ENCODE results near the gene JAML. TPM values are rescaled to one million over a fixed set of nuclear protein-coding genes. Genes with fewer than 3 reads are reported as not detected.

JAML gene
- total RNA-seq, 1 donor from 2014 or later, result 1.5 TPM

GRCh38 chr11:118231461-118231860 lies 6.7 kb upstream of the JAML start:
- Mint-ChIP-seq H3K4me3 (no peak overlapping the region), H3K4me1 (peaks cover 34% of the 10 kb centered on the region), H3K27me3 (no peaks in the 10 kb centered on the region), H3K36me3 (ENCODE audit: low read depth) (peaks cover 36% of the 10 kb centered on the region), H3K27ac (no peak overlapping the region), H3K9me3 (no peaks in the 10 kb centered on the region)
- no peak for DNase-seq
- ChIA-PET POLR2A (no interaction called here), CTCF (no interaction called here)
- ATAC-seq (ENCODE audit: low read depth), result no peak
- intact Hi-C loops (cut with micrococcal nuclease), result no loop called here
- no peak for TF ChIP-seq CTCF (IDR thresholded peaks at IDR 0.05)

- Mint-ChIP-seq H3K9me3 (no peaks in the 10 kb centered on the region), H3K4me3 (no peak overlapping the region), H3K27me3 (no peaks in the 10 kb centered on the region), H3K27ac (no peak overlapping the region), H3K36me3 (ENCODE audit: low read depth) (peaks cover 26% of the 10 kb centered on the region), H3K4me1 (peaks cover 45% of the 10 kb centered on the region)
- DNase-seq (no peak), ATAC-seq (ENCODE audit: low read depth) (no peak)
- no peak for TF ChIP-seq CTCF (IDR thresholded peaks at IDR 0.05)
- intact Hi-C loops (cut with micrococcal nuclease), result no loop called here
- POLR2A ChIA-PET, result interaction anchor here (0.8 to 1.6 kb wide), 2 partner anchors 9 to 16 kb away, joined by 4 to 7 read pairs; no protein-coding TSS in a partner anchor
- CTCF ChIA-PET, result interaction anchor here (1.6 kb wide), 1 partner anchor 32 kb away, joined by 3 read pairs; no protein-coding TSS in a partner anchor
These were observed 5.3 kb upstream of the JAML start for GRCh38 chr11:118230088-118230487.

- intact Hi-C loops (cut with micrococcal nuclease), result loop anchor here (2.0 kb wide), 1 partner anchor 23 kb away; the partner anchor contains the start of gene MPZL3
- Mint-ChIP-seq H3K27me3 (no peaks in the 10 kb centered on the region), H3K36me3 (ENCODE audit: low read depth) (peaks cover 19% of the 10 kb centered on the region), H3K4me1 (peaks cover 52% of the 10 kb centered on the region), H3K27ac (peak overlapping the region; percentile 16), H3K4me3 (peak overlapping the region; percentile 15), H3K9me3 (no peaks in the 10 kb centered on the region)
- CTCF ChIA-PET, result interaction anchor here (1.6 kb wide), 1 partner anchor 31 kb away, joined by 3 read pairs; no protein-coding TSS in a partner anchor
- DNase-seq (no peak), ATAC-seq (ENCODE audit: low read depth) (no peak)
- TF ChIP-seq CTCF (IDR thresholded peaks at IDR 0.05), result no peak
- POLR2A ChIA-PET, result interaction anchor here (0.6 to 1.6 kb wide), 4 partner anchors 10 to 299 kb away, joined by 3 to 7 read pairs (median 5); no protein-coding TSS in a partner anchor
These were observed 4.5 kb upstream of the JAML start for GRCh38 chr11:118229274-118229847.

- TF ChIP-seq CTCF (IDR thresholded peaks at IDR 0.05), result no peak
- peak overlapping the region; percentile 63 for H3K4me3 Mint-ChIP-seq
- H3K4me1 Mint-ChIP-seq, result peaks cover 59% of the 10 kb centered on the region
- intact Hi-C loops (cut with micrococcal nuclease), result loop anchor here (1.0 to 2.0 kb wide), 3 partner anchors 13 to 25 kb away; partner anchors contain the start of gene MPZL3
- ATAC-seq (ENCODE audit: low read depth), result peak; percentile 73
- DNase-seq, result no peak
- no peaks in the 10 kb centered on the region for H3K9me3 Mint-ChIP-seq
- POLR2A ChIA-PET, result interaction anchor here (1.0 to 4.1 kb wide), 3 partner anchors 11 to 15 kb away, joined by 3 to 25 read pairs (median 6); no protein-coding TSS in a partner anchor
- peaks cover 7% of the 10 kb centered on the region for H3K36me3 Mint-ChIP-seq (ENCODE audit: low read depth)
- peaks cover 6% of the 10 kb centered on the region for H3K27me3 Mint-ChIP-seq
- CTCF ChIA-PET, result interaction anchor here (0.5 to 2.0 kb wide), 2 partner anchors 9 to 30 kb away, joined by 3 to 9 read pairs; no protein-coding TSS in a partner anchor
- H3K27ac Mint-ChIP-seq, result peak overlapping the region; percentile 87
These were observed 3.3 kb upstream of the JAML start for GRCh38 chr11:118227865-118228785.
